PC-9 (cell line): ENCODE data around the gene COL5A1. TPM values are rescaled to one million over a fixed set of nuclear protein-coding genes. Genes with fewer than 3 reads are reported as not detected.

Experiments
- BruUV-seq: library from RNA; stranded (reverse); fragments of 400-500 nt; replicated peaks from 2 replicates; lab custom pipeline; 2021; lab: Mats Ljungman, UMichigan
- CTCF ChIA-PET: fragments of 300-600 bp; sonication (Branson Sonifier 250); formaldehyde crosslinking; loops from one replicate; lab custom pipeline; 2022; ENCODE audit warnings: antibody characterized with exemption; lab: Charles Lee
- POLR2A ChIA-PET: fragments of 300-600 bp; sonication (Branson Sonifier 250); formaldehyde crosslinking; loops from one replicate; lab custom pipeline; 2022; ENCODE audit warnings: antibody characterized with exemption; ENCODE audit not compliant: unreplicated experiment; lab: Charles Lee
- DNase-seq, 2 experiments: peaks; one replicate each; pipeline versions ENCODE4 v3.0.0 to v3.0.0-alpha.2; 2015 to 2022; ENCODE audit warnings: mixed read lengths in 1 of 2
- H2AFZ ChIP-seq: fragments of 200-600 bp; sonication (generic); 2 replicates; pipeline ENCODE4 v1.8.1; 2017; ENCODE audit warnings: antibody characterized with exemption
- H3F3A ChIP-seq: fragments of 200-600 bp; sonication (generic); 2 replicates; pipeline ENCODE4 v1.8.1; 2017; ENCODE audit warnings: antibody characterized with exemption, mild to moderate bottlenecking, low read depth; ENCODE audit not compliant: insufficient read depth
- H3K27ac ChIP-seq: fragments of 200-600 bp; sonication (generic); 2 replicates; pipeline ENCODE4 v1.6.1; 2016; ENCODE audit warnings: mixed run types
- H3K27me3 ChIP-seq: fragments of 200-600 bp; sonication (generic); 2 replicates; pipeline ENCODE4 v1.6.1; 2016; ENCODE audit warnings: low read depth, mixed run types; ENCODE audit not compliant: insufficient read depth
- H3K36me3 ChIP-seq: fragments of 200-600 bp; sonication (generic); 2 replicates; pipeline ENCODE4 v1.6.1; 2016; ENCODE audit warnings: low read depth, mixed run types
- H3K4me1 ChIP-seq: fragments of 200-600 bp; sonication (generic); replicated peaks from 2 replicates; pipeline ENCODE4 v1.6.1; 2016; ENCODE audit warnings: mixed run types; ENCODE audit not compliant: insufficient read depth
- H3K4me2 ChIP-seq: fragments of 200-600 bp; sonication (generic); 2 replicates; pipeline ENCODE4 v1.6.1; 2017; ENCODE audit warnings: mixed run types
- H3K4me3 ChIP-seq: fragments of 200-600 bp; sonication (generic); 2 replicates; pipeline ENCODE4 v1.6.1; 2016; ENCODE audit warnings: mixed run types
- H3K79me2 ChIP-seq: fragments of 200-600 bp; sonication (generic); 2 replicates; pipeline ENCODE4 v1.6.1; 2017; ENCODE audit warnings: low read depth, mixed run types
- H3K9me2 ChIP-seq: fragments of 200-600 bp; sonication (generic); 2 replicates; pipeline ENCODE4 v1.8.1; 2017; ENCODE audit warnings: mild to moderate bottlenecking; ENCODE audit not compliant: insufficient read depth
- H3K9me3 ChIP-seq: fragments of 200-600 bp; sonication (generic); 2 replicates; pipeline ENCODE4 v1.8.1; 2016; ENCODE audit warnings: low read depth; ENCODE audit not compliant: insufficient read depth
- H4K20me1 ChIP-seq: fragments of 200-600 bp; sonication (generic); 2 replicates; pipeline ENCODE4 v1.8.1; 2017; ENCODE audit not compliant: insufficient read depth
- EZH2 ChIP-seq: fragments of 200-600 bp; sonication (generic); IDR thresholded peaks from 2 replicates; pipeline ENCODE4 v1.8.0; 2017; ENCODE audit warnings: antibody characterized with exemption, low read depth
- intact Hi-C: fragments of 100-400 bp; cut with micrococcal nuclease; formaldehyde crosslinking; loops from one replicate; pipeline ENCODE4 v1.10.0; 2022; ENCODE audit not compliant: unreplicated experiment
- total RNA-seq: library from RNA; stranded (reverse); gene quantifications from 2 replicates; pipeline ENCODE4 v1.2.3, GENCODE V29; 2021
- TF ChIP-seq, protein P1 (sequence below): fragments of 200-600 bp; sonication (generic); conservative IDR thresholded peaks from 2 replicates; pipeline ENCODE4 v1.6.1; 2017; ENCODE audit warnings: mixed run types, antibody characterized with exemption, mild to moderate bottlenecking, moderate library complexity

Gene COL5A1
- total RNA-seq, 1 experiment from 2014 or later = 15.2 TPM

GRCh38 chr9:134834217-134834956 lies 192.8 kb downstream of the COL5A1 start:
- CTCF ChIA-PET = no interaction called here
- intact Hi-C loops = no loop called here
- Histone ChIP-seq H3K4me2 (no peak overlapping the region), H3F3A (no peaks in the 10 kb centered on the region), H2AFZ (no peak overlapping the region), H3K4me1 (no peaks in the 10 kb centered on the region), H3K4me3 (no peak overlapping the region), H3K79me2 (no peaks in the 10 kb centered on the region), H3K27me3 (peaks cover 36% of the 10 kb centered on the region), H4K20me1 (peaks cover 3% of the 10 kb centered on the region; the same call in 1 of the 2 replicates), H3K9me2 (no peaks in the 10 kb centered on the region), H3K36me3 (no peaks in the 10 kb centered on the region), H3K9me3 (no peaks in the 10 kb centered on the region), H3K27ac (no peak overlapping the region)
- TF ChIP-seq, protein P1, sequence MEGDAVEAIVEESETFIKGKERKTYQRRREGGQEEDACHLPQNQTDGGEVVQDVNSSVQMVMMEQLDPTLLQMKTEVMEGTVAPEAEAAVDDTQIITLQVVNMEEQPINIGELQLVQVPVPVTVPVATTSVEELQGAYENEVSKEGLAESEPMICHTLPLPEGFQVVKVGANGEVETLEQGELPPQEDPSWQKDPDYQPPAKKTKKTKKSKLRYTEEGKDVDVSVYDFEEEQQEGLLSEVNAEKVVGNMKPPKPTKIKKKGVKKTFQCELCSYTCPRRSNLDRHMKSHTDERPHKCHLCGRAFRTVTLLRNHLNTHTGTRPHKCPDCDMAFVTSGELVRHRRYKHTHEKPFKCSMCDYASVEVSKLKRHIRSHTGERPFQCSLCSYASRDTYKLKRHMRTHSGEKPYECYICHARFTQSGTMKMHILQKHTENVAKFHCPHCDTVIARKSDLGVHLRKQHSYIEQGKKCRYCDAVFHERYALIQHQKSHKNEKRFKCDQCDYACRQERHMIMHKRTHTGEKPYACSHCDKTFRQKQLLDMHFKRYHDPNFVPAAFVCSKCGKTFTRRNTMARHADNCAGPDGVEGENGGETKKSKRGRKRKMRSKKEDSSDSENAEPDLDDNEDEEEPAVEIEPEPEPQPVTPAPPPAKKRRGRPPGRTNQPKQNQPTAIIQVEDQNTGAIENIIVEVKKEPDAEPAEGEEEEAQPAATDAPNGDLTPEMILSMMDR = no peak
- no peak for TF ChIP-seq EZH2
- POLR2A ChIA-PET = no interaction called here
- BruUV-seq = no TSS peak
- no peak for DNase-seq

DNA sequence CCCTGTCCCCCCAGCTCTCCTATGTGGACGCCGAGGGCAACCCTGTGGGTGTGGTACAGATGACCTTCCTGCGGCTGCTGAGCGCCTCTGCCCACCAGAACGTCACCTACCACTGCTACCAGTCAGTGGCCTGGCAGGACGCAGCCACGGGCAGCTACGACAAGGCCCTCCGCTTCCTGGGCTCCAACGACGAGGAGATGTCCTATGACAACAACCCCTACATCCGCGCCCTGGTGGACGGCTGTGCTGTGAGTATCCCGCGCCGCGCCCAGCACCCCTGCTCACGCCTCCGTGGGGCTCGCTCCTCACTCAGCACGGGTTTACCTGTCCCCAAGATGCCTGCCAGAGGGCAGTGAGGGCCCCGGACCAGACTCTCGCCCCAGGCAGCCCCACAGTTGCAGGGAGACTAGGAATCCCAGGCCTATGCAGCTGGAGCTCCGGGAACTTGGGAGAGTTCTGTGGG lies 193.4 kb downstream of the COL5A1 start:
- H3K27ac ChIP-seq = no peak overlapping the region
- no TSS peak for BruUV-seq
- CTCF ChIA-PET = no interaction called here

GRCh38 chr9:134835448-134835847 lies 193.8 kb downstream of the COL5A1 start:
- ChIA-PET POLR2A (no interaction called here), CTCF (no interaction called here)
- Histone ChIP-seq H2AFZ (no peak overlapping the region), H3K4me3 (no peak overlapping the region), H4K20me1 (peaks cover 3% of the 10 kb centered on the region; the same call in 1 of the 2 replicates), H3F3A (no peaks in the 10 kb centered on the region), H3K4me1 (no peaks in the 10 kb centered on the region), H3K9me2 (no peaks in the 10 kb centered on the region), H3K9me3 (no peaks in the 10 kb centered on the region), H3K27ac (no peak overlapping the region), H3K79me2 (no peaks in the 10 kb centered on the region), H3K4me2 (no peak overlapping the region), H3K27me3 (peaks cover 36% of the 10 kb centered on the region), H3K36me3 (no peaks in the 10 kb centered on the region)
- intact Hi-C loops = no loop called here
- no TSS peak for BruUV-seq
- TF ChIP-seq EZH2 = no peak
- TF ChIP-seq, protein P1 = no peak
- no peak for DNase-seq

More for the DNA sequence above, 193.4 kb downstream of the COL5A1 start:
- Histone ChIP-seq H3K4me3 (no peak overlapping the region), H3K79me2 (no peaks in the 10 kb centered on the region), H3K4me1 (no peaks in the 10 kb centered on the region), H4K20me1 (peaks cover 3% of the 10 kb centered on the region; the same call in 1 of the 2 replicates), H2AFZ (no peak overlapping the region), H3F3A (no peaks in the 10 kb centered on the region), H3K4me2 (no peak overlapping the region), H3K36me3 (no peaks in the 10 kb centered on the region), H3K27me3 (peaks cover 36% of the 10 kb centered on the region), H3K9me2 (no peaks in the 10 kb centered on the region), H3K9me3 (no peaks in the 10 kb centered on the region)
- POLR2A ChIA-PET = no interaction called here
- intact Hi-C loops = no loop called here
- TF ChIP-seq EZH2 = no peak
- TF ChIP-seq, protein P1 = no peak
- no peak for DNase-seq
